ENCODE data around the gene MAPKBP1.

MAPKBP1 gene

GRCh38 chr15:41746802-41747201 is 27.5 kb upstream of the MAPKBP1 start:
- H3K4me3 ChIP-seq (ENCODE audit: low read depth, low read length) = no peak overlapping the region
- TF ChIP-seq, protein P1, sequence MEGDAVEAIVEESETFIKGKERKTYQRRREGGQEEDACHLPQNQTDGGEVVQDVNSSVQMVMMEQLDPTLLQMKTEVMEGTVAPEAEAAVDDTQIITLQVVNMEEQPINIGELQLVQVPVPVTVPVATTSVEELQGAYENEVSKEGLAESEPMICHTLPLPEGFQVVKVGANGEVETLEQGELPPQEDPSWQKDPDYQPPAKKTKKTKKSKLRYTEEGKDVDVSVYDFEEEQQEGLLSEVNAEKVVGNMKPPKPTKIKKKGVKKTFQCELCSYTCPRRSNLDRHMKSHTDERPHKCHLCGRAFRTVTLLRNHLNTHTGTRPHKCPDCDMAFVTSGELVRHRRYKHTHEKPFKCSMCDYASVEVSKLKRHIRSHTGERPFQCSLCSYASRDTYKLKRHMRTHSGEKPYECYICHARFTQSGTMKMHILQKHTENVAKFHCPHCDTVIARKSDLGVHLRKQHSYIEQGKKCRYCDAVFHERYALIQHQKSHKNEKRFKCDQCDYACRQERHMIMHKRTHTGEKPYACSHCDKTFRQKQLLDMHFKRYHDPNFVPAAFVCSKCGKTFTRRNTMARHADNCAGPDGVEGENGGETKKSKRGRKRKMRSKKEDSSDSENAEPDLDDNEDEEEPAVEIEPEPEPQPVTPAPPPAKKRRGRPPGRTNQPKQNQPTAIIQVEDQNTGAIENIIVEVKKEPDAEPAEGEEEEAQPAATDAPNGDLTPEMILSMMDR (IDR thresholded peaks at IDR 0.05; ENCODE audit: borderline replicate concordance, insufficient read depth, low read depth, low read length) = no peak

DNA sequence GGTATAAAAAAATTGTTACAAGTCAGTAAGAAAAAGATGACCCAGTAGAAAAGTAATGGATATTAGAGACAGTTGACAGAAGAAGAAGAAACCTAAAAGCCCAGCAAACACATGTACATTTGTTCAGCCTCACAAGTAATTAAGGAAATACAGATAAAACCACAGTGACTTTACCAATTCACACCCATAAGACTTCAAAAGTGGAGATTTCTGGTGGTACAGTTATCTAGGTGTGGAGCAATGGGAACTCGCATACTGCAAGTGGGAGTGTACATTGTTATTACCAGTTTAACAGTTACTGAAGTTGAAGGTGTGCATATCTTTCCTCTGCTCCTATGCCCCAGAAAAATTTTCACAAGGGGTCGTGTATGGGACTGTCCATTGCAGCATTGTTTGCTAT is 18.1 kb upstream of the MAPKBP1 start:
- TF ChIP-seq, protein P1 (IDR thresholded peaks at IDR 0.05; ENCODE audit: borderline replicate concordance, insufficient read depth, low read depth, low read length) = no peak
- H3K4me3 ChIP-seq (ENCODE audit: low read depth, low read length) = no peak overlapping the region

GRCh38 chr15:41772720-41773331 is 1.5 kb upstream of the MAPKBP1 start:
- H3K4me3 ChIP-seq (ENCODE audit: low read depth, low read length) = no peak overlapping the region
- TF ChIP-seq, protein P1 (IDR thresholded peaks at IDR 0.05; ENCODE audit: borderline replicate concordance, insufficient read depth, low read depth, low read length) = peak; percentile 61

DNA sequence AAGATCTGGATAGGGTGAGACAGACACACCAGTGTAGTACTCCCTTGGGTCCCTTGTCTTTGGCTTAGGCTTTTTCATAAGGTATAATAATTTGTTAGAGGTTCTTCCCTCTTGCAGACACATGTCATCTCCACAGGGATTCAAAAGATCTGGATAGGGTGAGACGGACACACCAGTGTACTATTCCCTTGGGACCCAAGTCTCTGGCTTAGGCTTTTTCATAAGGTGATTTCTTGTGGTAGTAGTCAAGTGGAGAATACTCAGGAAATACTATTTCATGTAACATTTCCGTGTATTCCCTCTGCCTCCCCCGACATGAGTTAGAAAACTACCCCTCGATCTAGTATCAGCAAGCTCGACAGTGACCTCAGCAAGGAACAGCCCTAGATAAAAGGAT is 954 bp upstream of the MAPKBP1 start:
- TF ChIP-seq, protein P1 (IDR thresholded peaks at IDR 0.05; ENCODE audit: borderline replicate concordance, insufficient read depth, low read depth, low read length) = no peak
- peak overlapping the region; percentile 83 for H3K4me3 ChIP-seq (ENCODE audit: low read depth, low read length)

DNA sequence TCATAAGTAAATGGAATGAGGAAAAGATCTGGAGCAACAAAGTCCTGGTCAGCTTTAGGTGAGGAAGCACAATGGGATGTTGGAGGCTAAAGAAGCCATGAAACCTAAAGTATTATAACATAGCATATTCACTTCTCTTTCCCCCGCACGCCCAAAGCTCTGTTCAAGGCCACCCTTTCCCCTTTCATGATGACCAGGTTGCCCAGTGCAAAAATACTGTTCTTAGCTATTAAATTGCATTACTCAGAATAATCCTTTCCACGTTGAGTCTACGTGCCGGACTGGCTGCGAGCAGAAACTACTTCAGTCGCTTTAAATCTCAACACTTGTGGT is 589 bp upstream of the MAPKBP1 start:
- TF ChIP-seq, protein P1 (IDR thresholded peaks at IDR 0.05; ENCODE audit: borderline replicate concordance, insufficient read depth, low read depth, low read length) = no peak
- peak overlapping the region; percentile 83 for H3K4me3 ChIP-seq (ENCODE audit: low read depth, low read length)

GRCh38 chr15:41774882-41775417 is 666 bp downstream of the MAPKBP1 start:
- H3K4me3 ChIP-seq (ENCODE audit: low read depth, low read length) = peak overlapping the region; percentile 83
- TF ChIP-seq, protein P1 (IDR thresholded peaks at IDR 0.05; ENCODE audit: borderline replicate concordance, insufficient read depth, low read depth, low read length) = no peak

DNA sequence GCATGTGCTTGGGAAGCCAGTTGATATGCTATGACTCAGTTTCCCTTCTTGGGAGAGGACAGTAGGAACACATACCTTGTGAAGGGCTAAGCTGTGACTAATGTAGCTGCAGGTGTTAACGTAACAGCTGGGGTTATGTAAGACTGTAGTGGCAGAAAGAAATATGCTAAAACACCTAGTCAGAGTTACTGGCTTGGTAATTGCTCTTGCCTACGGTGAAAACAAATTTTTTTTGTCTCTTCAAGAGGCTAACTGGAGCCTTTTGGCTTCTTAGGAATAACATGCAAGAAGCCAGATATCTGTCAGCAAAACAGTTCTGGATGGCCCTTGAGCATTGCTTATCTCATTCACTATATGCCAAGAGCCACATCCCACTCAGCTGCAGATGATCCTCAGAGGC is 1.4 kb downstream of the MAPKBP1 start:
- H3K4me3 ChIP-seq (ENCODE audit: low read depth, low read length) = peak overlapping the region; percentile 83
- TF ChIP-seq, protein P1 (IDR thresholded peaks at IDR 0.05; ENCODE audit: borderline replicate concordance, insufficient read depth, low read depth, low read length) = no peak

Data from GM12875 (cell line).